HepG2 (cell line): ENCODE data around the gene BBS4. TPM values are rescaled to one million over a fixed set of nuclear protein-coding genes. Genes with fewer than 3 reads are reported as not detected.

Experiments used
- AKNA ChIP-seq: sonication (generic); formaldehyde crosslinking; IDR thresholded peaks from 2 replicates; pipeline ENCODE4 v1.4.0; 2020; ENCODE audit warnings: missing genetic modification reagents, borderline replicate concordance
- BATF2 ChIP-seq: sonication (generic); formaldehyde crosslinking; IDR thresholded peaks from 2 replicates; pipeline ENCODE4 v1.8.0; 2022; ENCODE audit warnings: mild to moderate bottlenecking, missing genetic modification reagents, moderate library complexity
- GATA4 ChIP-seq: sonication (generic); IDR thresholded peaks from 2 replicates; pipeline ENCODE4 v1.6.1; 2016; ENCODE audit warnings: antibody characterized with exemption, low read depth, borderline replicate concordance
- HCFC1 ChIP-seq: fragments of 150-350 bp; IDR thresholded peaks from 2 replicates; pipeline ENCODE4 v1.6.1; 2014; ENCODE audit warnings: low read depth, low read length
- JARID2 ChIP-seq: sonication (generic); formaldehyde crosslinking; IDR thresholded peaks from 2 replicates; pipeline ENCODE4 v1.8.1; 2023; ENCODE audit warnings: missing genetic modification reagents, inconsistent platforms; ENCODE audit not compliant: insufficient replicate concordance
- KIAA2018 ChIP-seq: sonication (generic); formaldehyde crosslinking; IDR thresholded peaks from 2 replicates; pipeline ENCODE4 v1.5.0; 2020; ENCODE audit warnings: mild to moderate bottlenecking, missing genetic modification reagents, borderline replicate concordance
- MEF2D ChIP-seq: sonication (generic); formaldehyde crosslinking; IDR thresholded peaks from 2 replicates; pipeline ENCODE4 v1.5.1; 2020; ENCODE audit warnings: mild to moderate bottlenecking, missing genetic modification reagents
- MTF2 ChIP-seq: sonication (generic); formaldehyde crosslinking; IDR thresholded peaks from 2 replicates; pipeline ENCODE4 v1.5.0; 2020; ENCODE audit warnings: missing genetic modification reagents, borderline replicate concordance
- MXD4 ChIP-seq: IDR thresholded peaks from 2 replicates; pipeline ENCODE4 v1.6.1; 2016; ENCODE audit warnings: mild to moderate bottlenecking, missing biosample characterization, missing genetic modification reagents
- SAFB2 ChIP-seq: sonication (generic); formaldehyde crosslinking; IDR thresholded peaks from 2 replicates; pipeline ENCODE4 v1.5.1; 2020; ENCODE audit warnings: missing genetic modification reagents, low read depth, mild to moderate bottlenecking, borderline replicate concordance
- TMF1 ChIP-seq: sonication (generic); formaldehyde crosslinking; IDR thresholded peaks from 2 replicates; pipeline ENCODE4 v1.8.1; 2022; ENCODE audit warnings: low read depth, missing genetic modification reagents
- TSC22D2 ChIP-seq: sonication (generic); formaldehyde crosslinking; IDR thresholded peaks from 2 replicates; pipeline ENCODE4 v1.5.1; 2020; ENCODE audit warnings: missing genetic modification reagents, mild to moderate bottlenecking, borderline replicate concordance
- ZEB1 ChIP-seq: IDR thresholded peaks from 2 replicates; pipeline ENCODE4 v1.6.1; 2012; ENCODE audit warnings: mild to moderate bottlenecking, low read depth, inconsistent platforms; ENCODE audit not compliant: insufficient replicate concordance
- ZNF205 ChIP-seq: IDR thresholded peaks from 2 replicates; pipeline ENCODE4 v1.6.1; 2018; ENCODE audit warnings: missing biosample characterization, missing genetic modification reagents
- ZNF747 ChIP-seq: sonication (generic); formaldehyde crosslinking; IDR thresholded peaks from 2 replicates; pipeline ENCODE4 v1.8.1; 2023; ENCODE audit warnings: missing genetic modification reagents, mild to moderate bottlenecking, borderline replicate concordance
- polyA plus RNA-seq, 8 experiments: library from polyadenylated mRNA; depleted of rRNA in 3 of 8; stranded (reverse) in 7 of 8; unstranded in 1 of 8; fragments of >200 nt; fragmentation: Illumina TruSeq in 4 of 8; extraction: Trizol in 4 of 8; gene quantifications; 2 replicates each; pipeline versions ENCODE4 v1.2.1 to v1.2.3, GENCODE V29; 2011 to 2016; ENCODE audit warnings: low read depth in 4 of 8, missing spikeins in 1 of 8, mixed read lengths in 1 of 8; ENCODE audit not compliant: insufficient read depth in 1 of 8
- total RNA-seq, 5 experiments: library from RNA; depleted of rRNA; stranded (reverse); fragments of >200 nt; fragmentation: Illumina TruSeq; extraction: Trizol; gene quantifications; 2 replicates each; pipeline ENCODE4 v1.2.3, GENCODE V29; 2016; ENCODE audit warnings: low read depth in 1 of 5

BBS4 gene
- total and polyA plus RNA-seq, 2 of the 13 experiments (the other 11 are each of a cell fraction or from before 2014, with no cell fraction given): 16.0 to 21.3 TPM

- TF ChIP-seq AKNA (CRISPR knock-in tag) (no peak), HCFC1 (0 out of 2 replicates have a peak, but pooled peaks have one; percentile 26), BATF2 (CRISPR knock-in tag) (no peak), KIAA2018 (CRISPR knock-in tag) (no peak), MTF2 (CRISPR knock-in tag) (no peak), JARID2 (no peak), MEF2D (CRISPR knock-in tag) (no peak), ZEB1 (no peak), TMF1 (CRISPR knock-in tag) (no peak), ZNF747 (CRISPR knock-in tag) (no peak; the same call in 1 of the 2 replicates), SAFB2 (CRISPR knock-in tag) (no peak), GATA4 (no peak), ZNF205 (CRISPR knock-in tag) (no peak), TSC22D2 (CRISPR knock-in tag) (no peak), MXD4 (CRISPR knock-in tag) (no peak)
These were observed at the start of gene BBS4, which contains the start of gene HIGD2B (continued) for GRCh38 chr15:72685925-72686794.
